ENCODE results near the gene RBM10. TPM values are rescaled to one million over a fixed set of nuclear protein-coding genes. Genes with fewer than 3 reads are reported as not detected.

Gene RBM10
- total and polyA plus RNA-seq, 2 of the 13 experiments (the other 11 are each of a cell fraction or from before 2014, with no cell fraction given): 15.9 to 43.1 TPM

- TF ChIP-seq BHLHE40 (IDR thresholded peaks at IDR 0.05; ENCODE audit: low read length) (no peak), ARHGAP35 (CRISPR knock-in tag; IDR thresholded peaks at IDR 0.05; ENCODE audit: borderline replicate concordance) (no peak), ETS1 (CRISPR knock-in tag; IDR thresholded peaks at IDR 0.05) (no peak), ZFX (CRISPR knock-in tag; IDR thresholded peaks at IDR 0.05; ENCODE audit: low read depth) (no peak), HOXA5 (CRISPR knock-in tag; IDR thresholded peaks at IDR 0.05) (no peak), TARDBP (CRISPR knock-in tag; IDR thresholded peaks at IDR 0.05) (no peak), ZNF788 (CRISPR knock-in tag; IDR thresholded peaks at IDR 0.05; ENCODE audit: borderline replicate concordance) (no peak)
- TF ChIP-seq, protein P1, sequence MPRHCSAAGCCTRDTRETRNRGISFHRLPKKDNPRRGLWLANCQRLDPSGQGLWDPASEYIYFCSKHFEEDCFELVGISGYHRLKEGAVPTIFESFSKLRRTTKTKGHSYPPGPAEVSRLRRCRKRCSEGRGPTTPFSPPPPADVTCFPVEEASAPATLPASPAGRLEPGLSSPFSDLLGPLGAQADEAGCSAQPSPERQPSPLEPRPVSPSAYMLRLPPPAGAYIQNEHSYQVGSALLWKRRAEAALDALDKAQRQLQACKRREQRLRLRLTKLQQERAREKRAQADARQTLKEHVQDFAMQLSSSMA (CRISPR knock-in tag; IDR thresholded peaks at IDR 0.05): no peak
- ChIA-PET CTCF (ENCODE audit: low intra/inter-chr PET ratio, low total read pairs) (no interaction called here), POLR2A (interaction anchor here (1.2 kb wide), 1 partner anchor 15 kb away, joined by 5 read pairs; no protein-coding TSS in a partner anchor)
- intact Hi-C loops (cut with micrococcal nuclease; ENCODE audit: unreplicated experiment): no loop called here
- DNase-seq (ENCODE audit: low spot score): no peak
- Histone ChIP-seq H3K4me3 (replicated peaks in 1 of 3; ENCODE audit: insufficient read depth in 1 of 3, low read depth in 2 of 3, low read length in 3 of 3) (no peak overlapping the region), H3K9ac (ENCODE audit: insufficient read depth, low read depth, low read length) (no peak overlapping the region), H3K36me3 (replicated peaks in 1 of 2; ENCODE audit: control insufficient read depth in 1 of 2, insufficient read depth in 2 of 2, low read length in 2 of 2) (peaks cover 18 to 75% of the 10 kb centered on the region in 2 experiments), H3K4me2 (ENCODE audit: low read depth, low read length) (no peak overlapping the region), H4K20me1 (ENCODE audit: insufficient read depth, low read length) (peaks cover 5% of the 10 kb centered on the region), H3K79me2 (ENCODE audit: insufficient read depth, low read length) (peaks cover 6% of the 10 kb centered on the region), H3K27ac (ENCODE audit: extremely low read length, insufficient read depth, low read length) (no peak overlapping the region), H3K9me3 (ENCODE audit: low read length) (no peaks in the 10 kb centered on the region), H2AFZ (ENCODE audit: low read length) (no peak overlapping the region), H3K4me1 (ENCODE audit: insufficient read depth, low read length) (peaks cover 40% of the 10 kb centered on the region), H3K27me3 (ENCODE audit: control insufficient read depth in 1 of 2, insufficient read depth in 2 of 2, low read length in 2 of 2) (no peaks in the 10 kb centered on the region)
- in situ Hi-C loops (cut with HindIII; ENCODE audit: extremely low pct_ligation_motif_present, low pct_unique_long_range_greater_than_20kb): no loop called here
- ATAC-seq: no peak
- no peak for FAIRE-seq
- BruUV-seq (replicated peaks): TSS peak; percentile 17
- 83% methylated on average over 2 of the region's 4 CpGs for WGBS (ENCODE audit: low lambda C conversion rate)
Measured at GRCh38 chrX:47202877-47203276, 57.9 kb downstream of the RBM10 start.

Data from HepG2 (cell line).